ENCODE measurements around the gene STK40.

Gene STK40, protein sequence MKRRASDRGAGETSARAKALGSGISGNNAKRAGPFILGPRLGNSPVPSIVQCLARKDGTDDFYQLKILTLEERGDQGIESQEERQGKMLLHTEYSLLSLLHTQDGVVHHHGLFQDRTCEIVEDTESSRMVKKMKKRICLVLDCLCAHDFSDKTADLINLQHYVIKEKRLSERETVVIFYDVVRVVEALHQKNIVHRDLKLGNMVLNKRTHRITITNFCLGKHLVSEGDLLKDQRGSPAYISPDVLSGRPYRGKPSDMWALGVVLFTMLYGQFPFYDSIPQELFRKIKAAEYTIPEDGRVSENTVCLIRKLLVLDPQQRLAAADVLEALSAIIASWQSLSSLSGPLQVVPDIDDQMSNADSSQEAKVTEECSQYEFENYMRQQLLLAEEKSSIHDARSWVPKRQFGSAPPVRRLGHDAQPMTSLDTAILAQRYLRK

GRCh38 chr1:36385410-36386264 lies at the start of gene STK40:
Gene STK40, minus strand, starts transcription at chr1:36385924. Its CDS starts 24,592 bp downstream, at chr1:36361332.
- peak; percentile 100 for DNase-seq

- DNase-seq = no peak
Observed at GRCh38 chr1:36433102-36433501, 47.4 kb upstream of the STK40 start.

DNA sequence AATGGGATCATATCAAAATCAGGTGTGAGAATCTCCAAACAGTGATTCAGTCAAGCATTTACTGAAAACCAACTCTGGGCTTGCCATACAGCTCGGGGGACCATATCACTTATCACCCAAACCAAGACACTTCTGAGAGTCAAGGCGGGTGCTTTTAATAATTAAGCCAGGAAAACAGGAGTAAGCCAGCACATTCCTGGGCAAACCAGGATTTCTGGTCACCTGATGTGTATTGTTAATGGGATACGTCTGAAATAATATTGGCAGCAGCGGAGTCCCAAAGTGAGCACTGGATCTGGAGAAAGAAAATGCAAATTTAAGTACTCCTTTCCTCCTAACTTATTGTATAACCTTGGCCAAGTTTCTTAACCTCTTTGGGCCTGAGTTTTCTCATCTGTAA lies 46.9 kb upstream of the STK40 start:
- DNase-seq = no peak

- DNase-seq = no peak
Observed at GRCh38 chr1:36425791-36426190, 40.1 kb upstream of the STK40 start.

DNA sequence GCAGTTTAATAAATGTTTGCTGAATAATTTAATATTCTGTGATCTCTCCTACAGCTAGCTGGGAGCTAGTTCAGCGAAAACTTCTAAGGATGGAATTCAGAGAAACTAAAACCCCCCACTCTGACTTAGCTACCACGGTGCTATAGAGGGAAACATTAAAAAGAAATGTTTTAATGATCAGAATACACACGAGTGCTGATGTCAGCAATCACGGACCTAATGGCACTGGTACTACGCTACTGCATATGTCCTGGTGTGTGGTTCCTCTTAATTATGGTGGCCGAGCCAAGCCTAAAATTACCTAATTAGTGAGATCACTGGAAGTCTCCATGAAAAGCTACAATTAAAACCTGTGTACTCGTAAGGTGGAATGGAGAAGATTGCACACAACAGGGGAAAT lies 35.9 kb upstream of the STK40 start:
- no peak for DNase-seq

DNA sequence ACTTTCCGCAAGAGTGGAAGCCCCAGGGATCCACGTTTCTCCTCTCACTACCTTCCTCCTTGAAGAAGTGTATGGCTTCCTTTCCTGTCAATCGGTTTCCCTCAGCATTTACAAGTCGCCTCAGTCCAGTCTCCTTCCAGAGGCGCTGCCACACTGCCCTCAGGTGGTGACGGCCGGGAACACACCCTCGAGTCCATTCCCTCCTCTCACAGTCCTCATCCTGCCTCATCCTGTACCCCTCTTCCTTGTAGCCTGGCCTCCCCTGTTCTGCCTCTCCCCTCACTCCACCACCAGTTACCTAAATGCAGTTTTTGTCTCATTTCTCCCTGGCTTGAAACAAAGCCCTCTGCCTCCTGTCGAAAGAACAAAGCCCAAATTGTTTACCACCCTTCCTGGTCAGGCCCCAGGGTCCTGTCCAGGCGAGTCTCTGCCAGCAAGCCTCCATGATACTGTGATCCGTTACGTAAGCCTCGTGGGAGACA lies 35.2 kb upstream of the STK40 start:
- peak; percentile 91 for DNase-seq

DNA sequence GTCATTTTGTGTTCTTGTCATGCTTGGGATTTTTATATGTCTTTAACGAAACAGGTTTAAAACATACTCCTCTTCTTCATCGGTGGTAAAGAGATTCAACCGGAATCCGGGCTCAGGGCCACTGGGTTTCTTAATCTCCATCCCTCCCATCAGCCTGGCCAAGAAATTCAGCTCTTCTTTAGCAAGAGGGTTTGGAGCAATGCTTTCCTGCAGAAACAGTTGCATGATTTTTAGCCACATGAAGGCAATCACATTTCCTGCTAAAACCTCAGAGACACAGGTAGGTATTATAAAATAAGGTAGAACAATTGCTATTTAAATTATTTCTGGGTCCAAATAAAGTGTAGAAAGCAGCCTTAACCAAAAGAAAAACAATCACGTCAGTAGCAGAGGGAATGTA lies 34.7 kb upstream of the STK40 start:
- no peak for DNase-seq

DNA sequence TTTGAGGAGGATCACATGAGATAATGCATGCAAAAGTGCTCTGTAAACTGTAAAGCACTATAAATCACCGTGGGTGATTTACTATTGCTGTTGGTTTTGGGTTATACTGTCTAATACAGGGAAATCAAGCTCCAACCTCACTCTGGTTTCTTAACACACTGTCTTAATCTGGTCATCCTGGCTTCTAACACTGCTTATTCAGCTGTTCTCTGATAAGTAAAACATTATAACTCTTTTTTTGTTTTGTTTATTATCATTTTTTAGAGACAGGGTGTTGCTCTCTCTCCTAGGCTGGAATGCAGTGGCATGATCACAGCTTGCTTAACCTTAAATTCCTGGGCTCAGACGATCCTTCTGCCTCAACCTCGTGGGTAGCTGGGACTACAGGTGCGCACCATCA lies 33.8 kb upstream of the STK40 start:
- DNase-seq = no peak

- DNase-seq = no peak
Observed at GRCh38 chr1:36419140-36419539, 33.4 kb upstream of the STK40 start.

DNA sequence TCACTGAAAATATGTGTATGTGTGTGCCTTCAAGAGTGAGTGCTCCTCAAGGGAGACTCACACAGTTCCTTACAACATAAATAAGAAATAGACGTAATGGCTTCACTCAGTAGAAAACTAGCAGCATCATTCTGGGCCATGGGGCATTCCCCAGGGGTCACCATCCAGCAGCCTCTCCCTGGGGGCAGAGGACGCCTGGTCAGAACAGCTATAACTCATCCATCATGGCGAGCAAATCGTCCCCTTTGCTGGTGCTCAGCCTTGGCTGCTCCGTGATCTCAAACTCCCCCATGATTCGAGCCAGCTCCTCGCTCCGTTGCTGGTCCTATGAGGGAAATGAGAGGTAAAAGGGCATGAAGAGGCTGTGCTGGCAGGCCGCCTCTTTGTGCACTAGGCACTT lies 32.2 kb upstream of the STK40 start:
- DNase-seq = no peak

GRCh38 chr1:36415661-36416326 lies 30.1 kb upstream of the STK40 start:
- DNase-seq = no peak

DNA sequence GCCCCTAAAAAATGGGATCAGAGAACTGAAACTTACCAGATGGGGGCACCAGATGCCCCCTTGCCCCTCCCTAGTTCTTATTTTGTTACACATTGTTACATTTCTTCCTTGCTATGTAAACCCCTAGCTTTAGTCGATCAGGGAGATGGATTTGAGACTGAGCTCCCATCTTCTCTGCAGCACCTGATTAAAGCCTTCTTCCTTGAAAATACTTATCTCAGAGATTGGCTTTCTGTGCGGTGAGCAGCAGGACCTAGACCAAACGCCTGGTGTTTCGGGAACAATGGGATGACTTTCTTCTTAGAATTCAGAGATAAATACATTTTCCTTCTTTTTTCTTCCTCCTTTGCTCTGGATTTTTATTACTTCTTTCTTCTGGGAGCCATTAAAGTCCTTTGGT lies 28.7 kb upstream of the STK40 start:
- DNase-seq = no peak

DNA sequence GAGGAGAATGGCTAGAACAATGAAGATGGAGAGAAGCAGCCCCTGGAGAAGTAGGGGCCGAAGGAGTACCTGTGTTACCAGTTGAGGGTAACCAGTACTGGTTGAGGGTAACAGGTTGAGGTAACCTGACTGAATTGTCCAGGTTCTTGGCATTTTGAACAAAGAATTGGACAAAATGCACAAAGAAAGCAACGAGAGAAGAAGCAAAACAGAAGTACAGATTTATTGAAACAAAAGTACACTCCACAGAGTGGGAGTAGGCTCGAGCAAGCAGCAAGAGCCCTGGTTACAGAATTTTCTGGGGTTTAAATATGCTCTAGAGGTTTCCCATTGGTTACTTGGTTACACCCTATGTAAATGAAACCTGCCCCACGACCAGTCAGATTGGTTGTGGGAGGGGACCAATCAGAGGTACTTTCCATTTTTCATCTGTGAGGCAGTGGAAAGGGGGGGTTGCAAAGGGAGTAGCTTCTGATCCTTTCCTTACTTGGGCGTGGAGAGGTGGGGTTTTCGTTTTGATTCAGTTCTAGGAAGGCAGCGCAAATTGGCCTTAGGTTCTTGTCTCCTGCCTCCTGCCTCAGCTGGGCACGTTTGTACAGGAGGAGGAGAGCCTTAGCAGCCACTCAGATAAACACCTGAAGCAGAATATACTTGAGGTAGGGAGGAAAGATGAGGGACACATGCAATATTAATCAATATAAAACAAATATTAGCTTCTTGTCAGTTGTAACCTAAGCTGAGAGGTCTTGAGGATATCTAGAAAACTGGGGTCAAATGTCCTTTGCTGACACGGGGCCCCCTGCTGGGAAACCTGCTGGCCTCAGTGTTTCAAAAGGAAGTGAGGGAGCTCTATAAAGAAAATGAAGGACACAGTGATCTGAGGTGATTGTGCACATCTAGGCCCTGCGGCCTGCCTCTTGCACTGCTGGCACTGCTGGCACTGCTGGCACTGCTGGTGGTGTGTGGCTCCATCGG lies 26.2 kb upstream of the STK40 start:
- peak; percentile 93 for DNase-seq

DNA sequence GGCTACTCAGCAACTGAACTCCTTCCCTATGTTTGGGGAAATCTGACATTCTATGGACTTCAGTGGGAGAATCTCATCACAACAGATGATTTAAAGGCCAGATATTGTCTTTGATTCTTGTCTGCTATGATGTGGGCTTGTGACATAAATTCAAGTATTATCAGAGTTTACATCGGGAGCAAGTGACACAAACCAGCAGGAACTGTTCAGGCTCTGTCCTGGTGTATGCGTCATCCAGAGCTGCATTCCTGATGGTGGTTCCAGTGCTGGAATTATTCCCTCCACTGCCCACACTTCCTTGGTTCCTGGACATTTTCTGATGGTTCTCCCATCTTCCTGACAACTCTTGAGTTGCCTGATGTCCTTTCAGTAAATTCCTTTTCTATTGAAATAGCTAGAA lies 22.8 kb upstream of the STK40 start:
- DNase-seq = no peak

DNA sequence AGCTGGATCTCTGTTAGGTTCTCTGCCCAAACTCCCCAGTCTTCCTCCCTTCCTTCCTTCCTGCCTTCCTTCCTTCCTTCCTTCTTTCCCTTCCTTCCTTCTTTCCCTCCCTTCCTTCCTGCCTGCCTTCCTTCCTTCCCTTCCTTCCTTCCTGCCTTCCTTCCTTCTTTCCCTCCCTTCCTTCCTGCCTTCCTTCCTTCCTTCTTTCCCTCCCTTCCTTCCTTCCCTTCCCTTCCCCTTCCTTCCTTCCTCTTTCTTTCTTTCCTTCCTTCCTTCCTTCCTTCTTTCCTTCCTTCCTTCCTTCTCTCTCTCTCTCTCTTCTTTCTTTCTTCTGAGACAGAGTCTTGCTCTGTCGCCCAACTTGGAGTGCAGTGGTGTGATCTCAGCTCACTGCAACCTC lies 20.7 kb upstream of the STK40 start:
- DNase-seq = no peak

- DNase-seq = no peak
Observed at GRCh38 chr1:36402504-36402890, 16.8 kb upstream of the STK40 start.

- no peak for DNase-seq
Observed at GRCh38 chr1:36401602-36402503, 16.1 kb upstream of the STK40 start.

- peak; percentile 69 for DNase-seq
Observed at GRCh38 chr1:36400825-36401601, 15.3 kb upstream of the STK40 start.

DNA sequence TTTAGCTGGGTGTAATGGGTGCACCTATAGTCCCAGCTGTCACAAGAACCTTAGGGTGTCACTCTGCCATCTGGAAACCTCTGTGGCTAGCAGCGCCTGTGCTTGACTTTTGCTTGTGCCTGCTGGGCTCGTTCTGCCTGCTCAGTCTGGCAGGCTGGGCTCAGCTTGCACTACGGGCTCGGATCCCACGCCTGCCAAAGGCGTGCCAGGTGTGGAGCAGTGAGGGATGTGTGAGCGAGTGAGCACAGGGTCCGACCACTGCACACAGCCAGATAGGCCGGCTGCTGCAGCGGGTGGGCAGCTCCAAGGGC lies 14.7 kb upstream of the STK40 start:
- DNase-seq = no peak

- no peak for DNase-seq
Observed at GRCh38 chr1:36398370-36398977, 12.8 kb upstream of the STK40 start.
